Stimulated activated CD8-positive, alpha-beta memory T cell treated with anti-CD3 and anti-CD28 coated beads, Interleukin-4, amount 100 ng/mL, for 48 hours (primary cell): ENCODE results near the gene QKI.

Experiments used
- DNase-seq: peaks from one replicate; pipeline ENCODE4 v3.0.0-alpha.2; 2020

QKI gene

GRCh38 chr6:163491737-163492300 is 77.3 kb downstream of the QKI start:
- no peak for DNase-seq

- DNase-seq: no peak
Measured at GRCh38 chr6:163494279-163494727, 79.8 kb downstream of the QKI start.

GRCh38 chr6:163496205-163496604 is 81.7 kb downstream of the QKI start:
- no peak for DNase-seq

GRCh38 chr6:163500105-163500504 is 85.6 kb downstream of the QKI start:
- no peak for DNase-seq

- no peak for DNase-seq
Measured at GRCh38 chr6:163501026-163501425, 86.5 kb downstream of the QKI start.

- DNase-seq: no peak
Measured at GRCh38 chr6:163501439-163501838, 86.9 kb downstream of the QKI start.

- DNase-seq: no peak
Measured at GRCh38 chr6:163504984-163505640, 90.6 kb downstream of the QKI start.

GRCh38 chr6:163507965-163508364 is 93.4 kb downstream of the QKI start:
- no peak for DNase-seq

GRCh38 chr6:163513003-163513402 is 98.5 kb downstream of the QKI start:
- no peak for DNase-seq

- DNase-seq: no peak
Measured at GRCh38 chr6:163513570-163514166, 99.2 kb downstream of the QKI start.

GRCh38 chr6:163516908-163517307 is 102.4 kb downstream of the QKI start:
- DNase-seq: no peak

- DNase-seq: no peak
Measured at GRCh38 chr6:163520956-163521355, 106.4 kb downstream of the QKI start.

- no peak for DNase-seq
Measured at GRCh38 chr6:163522033-163522432, 107.5 kb downstream of the QKI start.

GRCh38 chr6:163525926-163526325 is 111.4 kb downstream of the QKI start:
- no peak for DNase-seq

- no peak for DNase-seq
Measured at GRCh38 chr6:163526346-163526745, 111.8 kb downstream of the QKI start.

GRCh38 chr6:163527291-163527690 is 112.8 kb downstream of the QKI start:
- no peak for DNase-seq

- no peak for DNase-seq
Measured at GRCh38 chr6:163529605-163530004, 115.1 kb downstream of the QKI start.

GRCh38 chr6:163530406-163530805 is 115.9 kb downstream of the QKI start:
- DNase-seq: no peak

GRCh38 chr6:163531122-163531521 is 116.6 kb downstream of the QKI start:
- DNase-seq: no peak

- no peak for DNase-seq
Measured at GRCh38 chr6:163532526-163533078, 118.1 kb downstream of the QKI start.

- no peak for DNase-seq
Measured at GRCh38 chr6:163533443-163533842, 118.9 kb downstream of the QKI start.

GRCh38 chr6:163536770-163537169 is 122.3 kb downstream of the QKI start:
- no peak for DNase-seq

- no peak for DNase-seq
Measured at GRCh38 chr6:163538331-163538730, 123.8 kb downstream of the QKI start.

GRCh38 chr6:163539101-163539762 is 124.7 kb downstream of the QKI start:
- DNase-seq: no peak
